ENCODE results near the gene TNF.

TNF gene

GRCh38 chr6:31532644-31533454 is 42.5 kb upstream of the TNF start:
- no peak for ATAC-seq
- no peak for TF ChIP-seq TSHZ2 (CRISPR knock-in tag; IDR thresholded peaks at IDR 0.05)
- TF ChIP-seq OSR1 (CRISPR knock-in tag; IDR thresholded peaks at IDR 0.05): no peak
- no peak for TF ChIP-seq ZFP30 (CRISPR knock-in tag; IDR thresholded peaks at IDR 0.05)
- TF ChIP-seq ARNTL (CRISPR knock-in tag; IDR thresholded peaks at IDR 0.05; ENCODE audit: borderline replicate concordance, low read depth): no peak
- TF ChIP-seq ZNF565 (CRISPR knock-in tag; conservative IDR thresholded peaks at IDR 0.05; ENCODE audit: low read depth): no peak
- no peak for TF ChIP-seq GLIS3 (CRISPR knock-in tag; IDR thresholded peaks at IDR 0.05)
- no peak for TF ChIP-seq RARB (CRISPR knock-in tag; IDR thresholded peaks at IDR 0.05)
- no peak for TF ChIP-seq CSDC2 (CRISPR knock-in tag; IDR thresholded peaks at IDR 0.05)

GRCh38 chr6:31533455-31533841 is 41.9 kb upstream of the TNF start:
- ATAC-seq: no peak
- no peak for TF ChIP-seq OSR1 (CRISPR knock-in tag; IDR thresholded peaks at IDR 0.05)
- TF ChIP-seq SNAI2 (CRISPR knock-in tag; IDR thresholded peaks at IDR 0.05): no peak
- TF ChIP-seq ZFP3 (CRISPR knock-in tag; IDR thresholded peaks at IDR 0.05): no peak
- no peak for TF ChIP-seq BACH2 (CRISPR knock-in tag; IDR thresholded peaks at IDR 0.05; ENCODE audit: borderline replicate concordance)
- no peak for TF ChIP-seq CSDC2 (CRISPR knock-in tag; IDR thresholded peaks at IDR 0.05)
- TF ChIP-seq PATZ1 (CRISPR knock-in tag; IDR thresholded peaks at IDR 0.05; ENCODE audit: borderline replicate concordance): no peak
- no peak for TF ChIP-seq POU6F1 (CRISPR knock-in tag; IDR thresholded peaks at IDR 0.05; ENCODE audit: borderline replicate concordance, low read depth)
- TF ChIP-seq ESRRG (CRISPR knock-in tag; IDR thresholded peaks at IDR 0.05): no peak

- no peak for TF ChIP-seq TCF4 (CRISPR knock-in tag; IDR thresholded peaks at IDR 0.05; ENCODE audit: borderline replicate concordance)
- TF ChIP-seq TOX (CRISPR knock-in tag; IDR thresholded peaks at IDR 0.05; ENCODE audit: borderline replicate concordance): no peak
- no peak for TF ChIP-seq PPARA (CRISPR knock-in tag; IDR thresholded peaks at IDR 0.05; ENCODE audit: borderline replicate concordance)
- no peak for TF ChIP-seq CSRNP3 (CRISPR knock-in tag; IDR thresholded peaks at IDR 0.05)
- TF ChIP-seq BACH2 (CRISPR knock-in tag; IDR thresholded peaks at IDR 0.05; ENCODE audit: borderline replicate concordance): no peak
- TF ChIP-seq PATZ1 (CRISPR knock-in tag; IDR thresholded peaks at IDR 0.05; ENCODE audit: borderline replicate concordance): no peak
- no peak for TF ChIP-seq ZC3H10 (CRISPR knock-in tag; IDR thresholded peaks at IDR 0.05)
- no peak for TF ChIP-seq POU6F1 (CRISPR knock-in tag; IDR thresholded peaks at IDR 0.05; ENCODE audit: borderline replicate concordance, low read depth)
- ATAC-seq: no peak
Measured at GRCh38 chr6:31534011-31534410, 41.4 kb upstream of the TNF start.
